ENCODE data around the gene SPATC1L.
"Not testable (repeated sequence)": the region's sequence is repeated elsewhere in the genome, so short reads cannot be mapped to it uniquely, and the experiment has no call there.

The SPATC1L gene

GRCh38 chr21:46147429-46147828 is 36.8 kb downstream of the SPATC1L start:
- peak; percentile 40 to 75 for DNase-seq

DNA sequence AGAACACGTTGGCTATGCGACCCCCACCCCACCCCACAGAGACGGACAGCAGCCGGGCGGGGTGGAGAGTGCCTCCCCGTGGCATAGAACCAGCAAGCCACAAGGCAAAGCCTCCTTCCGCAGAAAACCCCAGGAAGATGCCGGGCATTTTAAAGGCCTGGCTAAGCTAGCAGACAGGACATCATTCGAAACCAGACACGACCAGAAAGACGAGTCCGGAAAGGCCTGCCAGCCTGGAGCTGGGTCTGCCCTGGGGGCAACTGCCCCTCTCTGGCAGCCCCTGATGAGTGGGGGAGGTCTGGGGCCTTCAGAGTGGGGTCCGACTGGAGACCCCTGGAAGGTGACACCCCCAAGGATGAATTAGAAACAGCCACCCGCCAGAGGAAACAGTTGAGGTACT is 37.4 kb downstream of the SPATC1L start:
- DNase-seq: no peak

DNA sequence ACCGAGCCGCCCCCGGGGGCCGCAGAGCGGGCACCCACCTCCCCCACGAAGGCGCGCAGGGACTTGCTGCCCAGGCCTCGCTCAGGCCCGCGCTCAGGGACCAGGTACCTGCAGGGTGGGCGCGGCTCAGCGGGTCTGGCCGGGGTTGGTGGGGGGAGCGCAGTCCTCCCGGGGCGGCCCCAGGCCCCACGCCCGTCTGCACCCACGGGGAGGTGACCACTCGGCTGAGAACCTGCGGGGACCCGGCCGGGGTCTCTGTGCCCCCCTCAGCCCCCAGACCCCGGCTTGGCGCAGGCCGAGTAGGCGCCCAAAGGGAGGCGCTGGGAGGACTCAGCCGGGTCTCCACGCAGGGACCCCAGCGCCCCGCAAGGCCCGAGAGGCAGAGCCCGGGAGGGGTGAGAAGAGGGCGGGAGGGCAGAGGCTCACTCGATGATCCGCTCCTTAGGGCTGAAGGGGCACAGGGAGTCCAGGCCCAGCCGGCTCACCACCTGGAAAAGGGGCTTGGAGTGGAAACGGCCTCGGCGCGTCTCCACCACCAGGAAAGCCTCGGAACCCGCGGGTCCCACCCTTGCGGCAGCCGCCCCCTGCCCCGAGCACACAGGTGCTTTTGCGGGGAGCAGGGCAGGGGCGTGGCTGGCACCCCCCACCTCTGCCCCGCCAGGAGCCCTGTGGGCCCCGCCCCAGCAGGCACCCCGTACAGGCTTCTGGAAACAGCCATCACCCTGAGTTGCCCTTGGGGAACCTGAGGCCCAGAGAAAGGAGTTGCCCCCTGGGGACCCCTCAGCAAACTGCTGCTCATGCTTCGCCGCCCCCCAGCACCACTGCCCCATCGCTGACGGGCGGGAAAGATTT is 38.2 kb downstream of the SPATC1L start:
- no peak for DNase-seq

DNA sequence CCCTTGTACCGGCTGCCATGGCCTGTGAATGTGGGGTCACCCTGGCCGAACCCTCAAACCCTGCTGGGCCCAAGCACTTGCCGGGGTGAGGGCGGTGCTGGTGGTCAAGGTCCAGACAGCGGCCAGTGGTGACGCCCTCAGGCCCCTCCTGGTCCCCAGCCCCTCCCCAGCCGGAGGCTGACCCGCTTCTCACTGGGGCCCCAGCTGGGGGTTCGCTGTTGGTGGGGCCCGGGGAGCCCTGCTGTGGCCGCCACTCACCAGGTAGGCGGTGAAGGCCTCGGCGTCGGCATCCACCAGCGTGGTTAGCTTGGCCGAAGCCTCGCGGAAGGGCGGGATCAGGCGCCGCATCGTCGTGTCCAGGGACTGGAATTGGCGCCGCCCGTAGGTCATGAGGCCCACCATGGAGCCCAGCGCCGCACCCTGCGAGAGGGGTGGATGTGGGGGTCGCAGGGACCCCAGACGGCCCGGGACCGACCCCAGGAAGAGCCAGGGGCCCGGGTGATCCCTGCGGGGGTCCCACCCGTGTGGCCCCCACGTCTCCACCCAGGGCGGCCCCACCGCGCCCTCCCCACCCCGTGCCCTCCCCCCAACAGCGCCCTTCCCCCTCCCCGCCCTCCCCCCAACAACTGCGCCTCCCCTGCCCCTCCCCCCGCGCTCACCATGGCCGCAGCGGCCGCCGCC is 39.0 kb downstream of the SPATC1L start:
- no peak for DNase-seq

DNA sequence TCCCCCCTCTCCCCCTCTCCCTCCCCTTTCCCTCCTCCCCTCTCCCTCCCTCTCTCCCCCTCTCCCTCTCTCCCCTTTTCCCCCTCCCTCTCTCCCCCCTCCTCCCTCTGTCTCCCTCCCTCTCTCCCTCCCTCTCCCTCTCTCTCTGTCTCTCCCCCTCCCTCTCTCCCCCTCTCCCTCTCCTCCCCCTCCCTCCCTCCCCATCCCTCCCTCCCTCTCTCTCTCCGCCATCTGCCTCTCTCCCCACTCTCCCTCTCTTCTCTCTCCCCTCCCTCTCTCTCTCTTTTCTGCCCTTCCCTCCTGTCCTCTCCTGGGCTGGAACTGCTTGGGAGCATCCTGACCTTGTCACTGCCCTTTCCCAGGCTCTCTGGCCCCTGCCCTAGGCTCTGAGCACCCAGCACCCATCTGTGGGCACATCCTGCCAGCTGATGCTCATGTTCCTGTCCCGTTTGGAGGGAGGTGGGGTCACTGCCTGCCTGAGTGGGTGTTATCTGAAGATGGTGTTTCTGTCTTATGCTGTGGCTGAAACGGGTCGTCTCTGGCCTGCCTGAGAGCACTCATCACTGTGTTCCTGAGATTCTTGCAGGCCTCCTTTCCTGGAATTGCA is 39.7 kb downstream of the SPATC1L start:
- peak in 1 of 2 experiments; percentile 58 for DNase-seq

DNA sequence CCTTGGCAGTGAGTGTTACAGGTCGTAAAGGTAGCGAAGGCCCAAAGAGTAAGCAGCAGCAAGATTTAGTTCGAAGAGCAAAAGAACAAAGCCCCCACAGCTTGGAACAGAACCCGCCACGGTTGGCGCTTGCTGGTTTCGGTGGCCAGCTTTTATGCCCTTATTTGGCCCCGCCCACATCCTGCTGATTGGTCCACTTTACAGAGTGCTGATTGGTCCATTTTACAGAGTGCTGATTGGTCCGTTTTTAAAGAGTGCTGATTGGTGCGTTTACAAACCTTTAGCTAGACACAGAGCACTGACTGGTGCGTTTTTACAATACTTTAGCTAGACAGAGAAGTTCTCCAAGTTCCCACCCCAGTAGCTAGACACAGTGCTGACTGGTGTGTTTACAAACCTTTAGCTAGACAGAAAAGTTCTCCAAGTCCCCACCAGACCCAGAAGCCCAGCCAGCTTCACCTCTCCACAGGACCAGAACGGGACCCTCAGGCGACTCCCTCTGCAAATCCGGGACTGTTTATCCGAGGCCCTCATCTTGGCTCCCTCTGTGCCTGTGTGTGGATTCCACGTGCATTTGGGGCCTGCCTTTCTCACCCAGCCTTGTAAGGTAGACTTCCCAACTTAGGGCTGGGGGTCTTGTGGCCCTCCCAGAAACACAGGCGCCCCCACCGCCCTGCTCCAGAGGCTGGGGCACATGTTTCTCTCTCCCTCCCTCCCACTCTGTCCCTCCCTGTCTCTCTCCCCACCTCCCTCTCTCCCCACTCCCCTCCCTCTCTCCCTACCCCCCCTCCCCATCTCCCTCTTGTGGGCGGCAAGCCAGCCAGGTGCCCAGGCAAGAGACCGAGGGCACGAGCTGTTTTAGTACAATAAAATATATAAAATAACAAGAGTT is 41.4 kb downstream of the SPATC1L start:
- no peak for DNase-seq

DNA sequence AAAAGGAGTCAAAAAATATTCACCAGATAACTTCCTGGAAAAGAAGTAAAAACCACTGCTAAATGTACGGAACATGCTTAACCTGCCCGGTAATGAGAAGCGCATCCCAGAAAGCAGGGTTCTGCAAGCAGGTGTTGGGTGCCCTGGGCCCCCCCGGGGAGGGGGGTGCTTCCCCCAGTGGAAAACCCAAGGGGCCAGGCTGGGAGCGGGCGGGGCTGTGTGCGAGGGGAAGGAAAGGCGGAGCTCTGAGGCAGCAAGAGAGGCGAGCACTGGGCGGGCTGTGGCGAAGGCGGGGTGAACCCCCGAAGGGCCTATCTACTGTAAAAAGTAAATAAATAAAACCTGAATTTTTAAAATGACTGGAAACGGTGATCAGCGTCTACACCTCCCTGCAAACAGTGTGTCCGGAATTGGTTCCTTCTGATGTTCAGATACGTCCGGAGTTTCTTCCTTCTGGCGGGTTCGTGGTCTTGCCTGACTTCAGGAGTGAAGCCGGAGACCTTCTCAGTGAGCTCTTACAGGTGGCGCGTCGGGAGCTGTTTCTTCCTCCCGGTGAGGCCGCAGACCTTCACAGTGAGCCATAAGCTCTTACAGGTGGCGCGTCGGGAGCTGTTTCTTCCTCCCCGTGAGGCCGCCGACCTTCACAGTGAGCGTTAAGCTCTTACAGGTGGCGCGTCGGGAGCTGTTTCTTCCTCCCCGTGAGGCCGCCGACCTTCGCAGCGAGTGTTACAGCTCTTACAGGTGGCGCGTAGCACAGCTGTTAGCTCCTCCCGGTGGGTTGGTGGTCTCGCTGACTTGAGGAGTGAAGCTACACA is 42.3 kb downstream of the SPATC1L start:
- DNase-seq: no peak

DNA sequence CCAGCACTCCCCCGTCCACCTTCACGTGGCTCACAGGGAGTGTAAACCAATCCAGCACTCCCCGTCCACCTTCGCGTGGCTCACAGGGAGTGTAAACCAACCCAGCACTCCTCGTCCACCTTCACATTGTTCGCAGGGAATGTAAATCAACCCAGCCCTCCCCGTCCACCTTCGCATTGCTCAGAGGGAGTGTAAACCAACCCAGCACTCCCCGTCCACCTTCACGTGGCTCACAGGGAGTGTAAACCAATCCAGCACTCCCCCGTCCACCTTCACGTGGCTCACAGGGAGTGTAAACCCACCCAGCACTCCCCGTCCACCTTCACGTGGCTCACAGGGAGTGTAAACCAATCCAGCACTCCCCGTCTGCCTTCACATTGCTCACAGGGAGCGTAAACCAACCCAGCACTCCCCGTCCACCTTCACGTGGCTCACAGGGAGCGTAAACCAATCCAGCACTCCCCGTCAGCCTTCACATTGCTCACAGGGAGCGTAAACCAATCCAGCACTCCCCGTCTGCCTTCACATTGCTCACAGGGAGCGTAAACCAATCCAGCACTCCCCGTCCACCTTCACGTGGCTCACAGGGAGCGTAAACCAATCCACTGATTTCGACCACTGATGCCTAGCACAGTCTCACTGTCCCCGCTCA is 43.8 kb downstream of the SPATC1L start:
- not testable (repeated sequence) for DNase-seq

- no peak for DNase-seq
These were observed 44.6 kb downstream of the SPATC1L start for GRCh38 chr21:46139686-46140085.

- no peak for DNase-seq
These were observed 45.8 kb downstream of the SPATC1L start for GRCh38 chr21:46138383-46138970.

DNA sequence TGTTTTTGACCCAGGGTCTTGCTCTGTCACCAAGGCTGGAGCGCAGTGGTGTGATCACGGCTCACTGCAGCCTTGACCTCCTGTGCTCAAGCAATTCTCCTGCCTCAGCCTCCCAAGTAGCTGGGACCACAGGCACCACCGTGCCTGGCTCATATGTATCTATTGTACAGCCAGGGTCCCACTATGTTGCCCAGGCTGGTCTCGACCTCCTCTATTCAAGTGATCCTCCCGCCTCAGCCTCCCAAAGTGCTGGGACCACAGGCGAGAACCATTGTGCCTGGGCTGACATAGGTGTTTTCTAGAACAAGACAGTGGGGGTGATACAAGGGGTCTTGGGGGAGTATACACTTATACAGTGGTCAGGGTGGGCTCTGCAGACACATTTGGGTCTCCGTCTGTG is 46.4 kb downstream of the SPATC1L start:
- DNase-seq: no peak

DNA sequence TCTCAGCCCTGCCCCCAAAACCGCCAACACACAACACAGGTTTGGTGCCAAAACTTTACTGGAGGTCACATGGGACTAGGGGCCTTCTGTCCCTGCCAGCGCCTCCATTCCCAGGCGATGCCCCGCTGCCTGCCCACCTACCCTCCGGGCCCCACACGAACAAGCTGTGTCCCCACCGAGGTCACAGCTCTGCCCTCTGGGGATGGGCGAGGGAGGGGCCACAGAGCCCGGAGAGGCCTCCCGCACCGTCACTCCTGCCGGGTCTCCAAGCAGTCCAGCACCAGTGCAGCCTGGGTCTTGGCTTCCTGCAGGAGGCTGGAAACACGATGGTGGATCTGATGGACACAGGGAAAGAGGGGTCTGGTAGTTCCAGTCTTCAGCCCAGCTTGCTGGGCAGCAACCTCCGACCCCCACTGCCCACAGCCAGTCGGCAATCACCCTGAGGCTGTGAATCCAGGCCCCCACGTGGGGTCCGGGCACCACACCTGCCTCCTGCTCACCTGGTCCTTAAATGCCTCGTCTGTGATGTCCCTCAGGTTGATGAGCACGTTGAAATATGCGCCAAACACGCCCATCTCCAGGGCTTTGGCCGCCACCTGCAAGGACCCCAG is 47.4 kb downstream of the SPATC1L start:
- no peak for DNase-seq

DNA sequence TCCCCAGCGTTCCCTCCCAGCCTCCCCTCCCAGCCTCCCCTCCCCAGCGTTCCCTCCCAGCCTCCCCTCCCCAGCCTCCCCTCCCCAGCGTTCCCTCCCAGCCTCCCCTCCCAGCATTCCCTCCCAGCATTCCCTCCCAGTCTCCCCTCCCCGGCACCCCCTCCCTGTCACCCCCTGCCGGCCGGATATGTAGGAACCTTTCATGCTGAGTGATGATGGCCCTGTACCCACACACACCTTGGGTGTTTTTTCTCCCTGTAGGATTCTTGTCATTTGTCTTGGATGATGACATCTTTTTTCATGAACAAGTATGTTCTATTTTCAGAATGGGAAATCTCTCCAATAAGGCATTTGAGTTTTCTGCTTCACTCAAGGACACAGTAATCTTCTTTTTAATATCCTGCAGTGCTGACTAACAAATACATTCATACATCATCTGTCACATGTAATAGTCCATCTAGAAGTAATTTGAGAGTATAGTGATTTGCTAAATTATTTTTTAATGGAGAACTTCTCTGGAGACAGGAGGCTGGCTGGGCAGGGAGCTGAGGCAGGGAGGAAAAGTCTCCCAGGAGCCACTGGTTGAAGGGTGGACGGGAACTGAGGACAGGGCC is 48.4 kb downstream of the SPATC1L start:
- DNase-seq: no peak

GRCh38 chr21:46131838-46132651 is 52.2 kb downstream of the SPATC1L start:
- DNase-seq: no peak

DNA sequence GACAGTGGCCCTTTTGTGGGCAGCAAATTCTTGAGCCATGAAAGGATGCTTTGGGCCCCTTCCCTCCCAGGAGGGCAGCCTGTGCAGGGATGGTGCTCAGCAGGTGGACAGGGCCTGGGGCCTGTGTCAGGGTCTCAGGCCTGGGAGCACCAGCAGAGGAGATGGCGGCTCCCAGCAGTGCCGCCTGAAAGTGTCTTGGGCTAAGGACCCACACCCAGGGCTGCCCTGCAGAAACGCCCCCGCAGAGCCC is 52.7 kb downstream of the SPATC1L start:
- no peak for DNase-seq

- no peak for DNase-seq
These were observed 53.2 kb downstream of the SPATC1L start for GRCh38 chr21:46130831-46131587.

DNA sequence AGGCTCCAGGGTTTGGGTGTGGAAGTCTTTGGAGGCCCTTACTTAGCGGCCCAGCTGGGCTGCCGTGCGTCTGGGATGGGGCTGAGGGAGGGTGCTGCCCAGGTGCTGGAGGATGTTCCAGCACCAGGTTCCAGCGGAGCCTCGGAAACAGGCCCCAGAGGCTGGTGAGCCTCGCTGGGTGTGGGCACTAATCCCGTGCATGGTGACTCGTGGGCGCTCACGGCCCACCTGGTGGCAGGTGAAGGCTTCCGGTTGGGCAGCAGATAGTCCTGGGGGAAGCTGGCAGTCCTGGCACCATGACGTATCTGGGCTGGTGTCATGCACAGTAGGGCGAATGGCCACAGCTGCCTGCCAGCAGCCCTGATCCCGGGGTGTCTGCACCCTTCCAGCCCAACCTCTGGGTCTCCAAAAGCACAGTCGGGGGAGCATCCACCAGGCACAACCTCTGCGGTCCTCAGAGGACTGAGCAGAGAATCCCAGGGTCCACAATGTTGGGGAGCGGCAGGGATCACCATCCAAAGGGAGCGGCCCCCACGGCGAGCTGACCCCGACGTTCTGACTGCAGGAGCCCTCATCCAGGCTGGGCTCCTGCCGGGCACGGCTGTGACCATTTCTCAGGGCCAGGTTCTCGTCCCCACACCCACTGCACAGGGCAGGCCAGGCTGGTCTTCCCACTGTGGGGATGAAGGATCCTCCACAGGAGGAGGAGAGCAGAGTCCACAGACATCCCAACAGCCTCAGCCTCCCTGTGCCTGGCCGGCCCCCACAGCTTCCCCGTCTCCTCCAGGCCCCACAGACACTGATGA is 54.2 kb downstream of the SPATC1L start:
- no peak for DNase-seq
